AG08395 (cell line): Measurements from ENCODE around the gene PTGER1.

Experiments
- DNase-seq: peaks from one replicate; pipeline ENCODE4 v3.0.0; 2012; ENCODE audit warnings: mixed read lengths, low spot score

PTGER1 gene

GRCh38 chr19:14502334-14503092 lies 27.4 kb upstream of the PTGER1 start:
- DNase-seq: no peak

- DNase-seq: peak; percentile 60
Observed at GRCh38 chr19:14497228-14497921, 22.2 kb upstream of the PTGER1 start.

- DNase-seq: no peak
Observed at GRCh38 chr19:14496834-14497227, 21.7 kb upstream of the PTGER1 start.

GRCh38 chr19:14496029-14496833 lies 21.1 kb upstream of the PTGER1 start, which contains the start of gene GIPC1:
TSS of gene GIPC1 (minus strand) at chr19:14496127. CDS start at chr19:14482976, 13,151 bp downstream.
- DNase-seq: peak; percentile 100

GRCh38 chr19:14495672-14496028 lies 20.5 kb upstream of the PTGER1 start:
- peak; percentile 9 for DNase-seq

GRCh38 chr19:14494910-14495671 lies 19.9 kb upstream of the PTGER1 start:
- DNase-seq: peak; percentile 32

- DNase-seq: no peak
Observed at GRCh38 chr19:14494411-14494810, 19.3 kb upstream of the PTGER1 start.

- DNase-seq: no peak
Observed at GRCh38 chr19:14492756-14493337, 17.7 kb upstream of the PTGER1 start.

GRCh38 chr19:14487370-14488125 lies 12.4 kb upstream of the PTGER1 start:
- DNase-seq: no peak

GRCh38 chr19:14482172-14482941 lies 7.2 kb upstream of the PTGER1 start:
- no peak for DNase-seq

- DNase-seq: no peak
Observed at GRCh38 chr19:14480700-14481079, 5.5 kb upstream of the PTGER1 start.

- peak; percentile 45 for DNase-seq
Observed at GRCh38 chr19:14479975-14480699, 5.0 kb upstream of the PTGER1 start.

GRCh38 chr19:14479309-14479974 lies 4.3 kb upstream of the PTGER1 start:
- DNase-seq: no peak

GRCh38 chr19:14478113-14478545 lies 3.0 kb upstream of the PTGER1 start:
- DNase-seq: no peak

- no peak for DNase-seq
Observed at GRCh38 chr19:14477418-14478112, 2.4 kb upstream of the PTGER1 start.

- peak; percentile 80 for DNase-seq
Observed at GRCh38 chr19:14476673-14477401, 1.7 kb upstream of the PTGER1 start.

GRCh38 chr19:14476327-14476672 lies 1.1 kb upstream of the PTGER1 start:
- no peak for DNase-seq

GRCh38 chr19:14474827-14475226 lies 327 bp downstream of the PTGER1 start:
- DNase-seq: no peak
